CD4-positive, alpha-beta memory T cell (primary cell): ENCODE data around the gene CPSF7. TPM values are rescaled to one million over a fixed set of nuclear protein-coding genes. Genes with fewer than 3 reads are reported as not detected.

Source experiments
- CTCF ChIA-PET: fragments of 350-600 bp; sonication (Branson Sonifier 250); formaldehyde crosslinking; loops from one replicate; lab custom pipeline; 2021; ENCODE audit warnings: inconsistent platforms; ENCODE audit not compliant: partially characterized antibody; lab: Charles Lee
- POLR2A ChIA-PET: fragments of 350-600 bp; sonication (Branson Sonifier 250); formaldehyde crosslinking; loops from one replicate; lab custom pipeline; 2021; ENCODE audit not compliant: partially characterized antibody; lab: Charles Lee
- DNase-seq, 5 donors: peaks; one replicate each; pipeline versions ENCODE4 v3.0.0 to v3.0.0-alpha.2; 2020 to 2022; ENCODE audit warnings: mixed read lengths in 1 of 5
- H3K27ac ChIP-seq: one replicate; pipeline ENCODE4 v1.7.0; 2013; ENCODE audit warnings: low read depth, low read length
- H3K27me3 ChIP-seq: 2 replicates; pipeline ENCODE4 v1.7.0; 2013; ENCODE audit warnings: mild to moderate bottlenecking, low read length, moderate library complexity; ENCODE audit not compliant: insufficient read depth
- H3K36me3 ChIP-seq: 2 replicates; pipeline ENCODE4 v1.7.0; 2013; ENCODE audit warnings: mild to moderate bottlenecking, low read length, moderate library complexity; ENCODE audit not compliant: insufficient read depth
- H3K4me1 ChIP-seq: 2 replicates; pipeline ENCODE4 v1.7.0; 2013; ENCODE audit warnings: mild to moderate bottlenecking, low read length, moderate library complexity; ENCODE audit not compliant: insufficient read depth
- H3K4me3 ChIP-seq, 2 donors: one replicate each; pipeline ENCODE4 v1.7.0; 2013; ENCODE audit warnings: low read length in 2 of 2, mild to moderate bottlenecking in 1 of 2
- H3K9me3 ChIP-seq, 2 donors: one replicate each; pipeline ENCODE4 v1.7.0; 2013; ENCODE audit warnings: low read length in 2 of 2, control low read depth in 1 of 2; ENCODE audit not compliant: control insufficient read depth in 1 of 2
- H3K27ac Mint-ChIP-seq, 7 donors: one replicate each; pipeline ENCODE4 v1.8.0; 2020 to 2021; ENCODE audit warnings: mixed read lengths in 7 of 7, mild to moderate bottlenecking in 6 of 7, inconsistent platforms in 3 of 7, moderate library complexity in 3 of 7
- H3K27me3 Mint-ChIP-seq, 2 donors: one replicate each; pipeline ENCODE4 v1.8.0; 2020 to 2021; ENCODE audit warnings: mixed read lengths in 2 of 2
- H3K36me3 Mint-ChIP-seq, 2 donors: one replicate each; pipeline ENCODE4 v1.8.0; 2020 to 2021; ENCODE audit warnings: mixed read lengths in 2 of 2, inconsistent platforms in 1 of 2, mild to moderate bottlenecking in 1 of 2
- H3K4me1 Mint-ChIP-seq, 4 donors: one replicate each; pipeline ENCODE4 v1.8.0; 2020 to 2021; ENCODE audit warnings: mixed read lengths in 4 of 4, mild to moderate bottlenecking in 1 of 4
- H3K4me3 Mint-ChIP-seq, 8 donors: one replicate each; pipeline ENCODE4 v1.8.0; 2020 to 2021; ENCODE audit warnings: mixed read lengths in 8 of 8, mild to moderate bottlenecking in 7 of 8, moderate library complexity in 6 of 8, inconsistent platforms in 3 of 8
- H3K9me3 Mint-ChIP-seq, 8 donors: one replicate each; pipeline ENCODE4 v1.8.0; 2020 to 2021; ENCODE audit warnings: mixed read lengths in 8 of 8, mild to moderate bottlenecking in 5 of 8, inconsistent platforms in 3 of 8, moderate library complexity in 1 of 8
- intact Hi-C: fragments of 100-400 bp; cut with micrococcal nuclease; formaldehyde crosslinking; loops from one replicate; pipeline ENCODE4 v1.15.1; 2023
- polyA plus RNA-seq, 2 donors: library from polyadenylated mRNA; unstranded; fragments of 300-500 nt; fragmentation: Illumina TruSeq; gene quantifications; one replicate each; pipeline ENCODE4 v1.2.3, GENCODE V29; 2021
- total RNA-seq, 2 experiments: library from RNA; stranded (reverse); gene quantifications; one replicate each; pipeline ENCODE4 v1.2.3, GENCODE V29; 2021

Gene CPSF7, protein sequence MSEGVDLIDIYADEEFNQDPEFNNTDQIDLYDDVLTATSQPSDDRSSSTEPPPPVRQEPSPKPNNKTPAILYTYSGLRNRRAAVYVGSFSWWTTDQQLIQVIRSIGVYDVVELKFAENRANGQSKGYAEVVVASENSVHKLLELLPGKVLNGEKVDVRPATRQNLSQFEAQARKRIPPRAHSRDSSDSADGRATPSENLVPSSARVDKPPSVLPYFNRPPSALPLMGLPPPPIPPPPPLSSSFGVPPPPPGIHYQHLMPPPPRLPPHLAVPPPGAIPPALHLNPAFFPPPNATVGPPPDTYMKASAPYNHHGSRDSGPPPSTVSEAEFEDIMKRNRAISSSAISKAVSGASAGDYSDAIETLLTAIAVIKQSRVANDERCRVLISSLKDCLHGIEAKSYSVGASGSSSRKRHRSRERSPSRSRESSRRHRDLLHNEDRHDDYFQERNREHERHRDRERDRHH
- total RNA-seq (100 to 1,000 TPM; 145 to 149 TPM), polyA plus RNA-seq (10 to 100 TPM; 19.9 to 34.2 TPM)

GRCh38 chr11:61429691-61430582 lies at the start of gene CPSF7, which contains the start of gene SDHAF2:
CPSF7 (minus strand) TSS chr11:61429975; CDS start chr11:61429235, 740 bp downstream.
SDHAF2 (plus strand) TSS chr11:61430124; CDS start chr11:61430147, 23 bp downstream.
- DNase-seq, result peak; percentile 96 to 98 (median 97)
- H3K9me3 ChIP-seq, result no peaks in the 10 kb centered on the region
- H3K27me3 ChIP-seq, result no peaks in the 10 kb centered on the region
- peaks cover 75% of the 10 kb centered on the region for H3K4me1 ChIP-seq
- H3K27ac ChIP-seq, result peak within 1 kb of the TSS; percentile 99
- peak within 1 kb of the TSS; percentile 99 to 100 (median 100) for H3K27ac Mint-ChIP-seq
- POLR2A ChIA-PET, result interaction anchor here (0.6 to 3.5 kb wide), 22 partner anchors 10 to 1451 kb away, joined by 3 to 42 read pairs (median 4); partner anchors contain the start of genes CYB561A3, DDB1, TKFC and TMEM109
- H3K4me1 Mint-ChIP-seq, result peaks cover 29 to 82% (median 61%) of the 10 kb centered on the region in 4 donors
- H3K4me3 ChIP-seq, result peak within 1 kb of the TSS; percentile 89 to 94
- H3K36me3 ChIP-seq, result peaks cover 36% of the 10 kb centered on the region
- CTCF ChIA-PET, result interaction anchor here (1.6 to 2.5 kb wide), 5 partner anchors 9 to 94 kb away, joined by 3 to 14 read pairs (median 10); no protein-coding TSS in a partner anchor
- peaks cover 23 to 53% of the 10 kb centered on the region in 2 donors for H3K36me3 Mint-ChIP-seq
- H3K4me3 Mint-ChIP-seq, result peak within 1 kb of the TSS; percentile 94 to 99 (median 98)
- H3K27me3 Mint-ChIP-seq, result no peaks in the 10 kb centered on the region
- intact Hi-C loops, result loop anchor here (1.0 to 2.0 kb wide), 3 partner anchors 37 to 97 kb away; partner anchors contain the start of genes DDB1, TKFC, TMEM138 and TMEM216
- H3K9me3 Mint-ChIP-seq, result no peaks in the 10 kb centered on the region

- ChIA-PET CTCF (interaction anchor here (0.7 to 4.4 kb wide), 11 partner anchors 12 to 255 kb away, joined by 3 to 43 read pairs (median 5); no protein-coding TSS in a partner anchor), POLR2A (no interaction called here)
- no peaks in the 10 kb centered on the region for H3K36me3 ChIP-seq
- peaks cover 8% of the 10 kb centered on the region for H3K4me1 ChIP-seq
- Mint-ChIP-seq H3K4me1 (peaks cover 4 to 17% (median 8%) of the 10 kb centered on the region in 4 donors), H3K36me3 (peaks cover 12% of the 10 kb centered on the region in 2 donors), H3K4me3 (no peak overlapping the region), H3K27ac (no peak overlapping the region), H3K9me3 (peaks cover 0 to 2% (median 0%) of the 10 kb centered on the region in 8 donors), H3K27me3 (peaks cover 3 to 5% of the 10 kb centered on the region in 2 donors)
- H3K9me3 ChIP-seq, result no peaks in the 10 kb centered on the region
- no peak overlapping the region for H3K4me3 ChIP-seq
- intact Hi-C loops, result loop anchor here (1.0 kb wide), 1 partner anchor 40 kb away; no protein-coding TSS in a partner anchor
- no peak overlapping the region for H3K27ac ChIP-seq
- DNase-seq, result peak in 4 of 5 donors; percentile 25 to 48 (median 34)
- no peaks in the 10 kb centered on the region for H3K27me3 ChIP-seq
These were observed 48.0 kb upstream of the CPSF7 start for GRCh38 chr11:61477727-61478148.

DNA sequence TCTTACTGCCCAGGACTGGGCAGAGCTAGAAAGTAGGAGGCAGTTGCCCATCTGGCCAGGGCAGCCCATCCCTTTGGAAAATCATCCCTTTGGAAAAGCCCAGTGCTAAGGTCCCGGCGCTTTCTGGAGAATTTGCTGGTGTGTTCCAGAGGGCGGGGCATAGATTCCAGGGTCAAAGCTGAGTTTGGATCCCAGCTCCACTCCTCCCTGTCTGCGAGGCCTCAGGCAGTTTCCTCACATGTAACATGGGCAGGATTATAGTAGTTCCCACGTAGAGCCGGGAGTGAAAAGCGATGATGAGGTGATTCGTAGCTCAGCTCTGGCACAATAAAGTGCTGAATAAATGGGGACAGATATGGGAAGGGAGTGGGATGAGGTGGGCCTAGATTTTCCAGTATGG lies 47.4 kb upstream of the CPSF7 start:
- peaks cover 4 to 17% (median 8%) of the 10 kb centered on the region in 4 donors for H3K4me1 Mint-ChIP-seq
- Histone ChIP-seq H3K36me3 (no peaks in the 10 kb centered on the region), H3K27ac (no peak overlapping the region), H3K4me3 (no peak overlapping the region), H3K9me3 (no peaks in the 10 kb centered on the region), H3K27me3 (no peaks in the 10 kb centered on the region), H3K4me1 (peaks cover 8% of the 10 kb centered on the region)
- peaks cover 0 to 2% (median 0%) of the 10 kb centered on the region in 8 donors for H3K9me3 Mint-ChIP-seq
- peaks cover 3 to 5% of the 10 kb centered on the region in 2 donors for H3K27me3 Mint-ChIP-seq
- CTCF ChIA-PET, result interaction anchor here (0.7 to 4.4 kb wide), 10 partner anchors 12 to 256 kb away, joined by 3 to 43 read pairs (median 4); no protein-coding TSS in a partner anchor
- POLR2A ChIA-PET, result no interaction called here
- no peak for DNase-seq
- no peak overlapping the region for H3K27ac Mint-ChIP-seq
- intact Hi-C loops, result loop anchor here (1.0 kb wide), 1 partner anchor 40 kb away; no protein-coding TSS in a partner anchor
- H3K4me3 Mint-ChIP-seq, result no peak overlapping the region
- H3K36me3 Mint-ChIP-seq, result peaks cover 15% of the 10 kb centered on the region in 2 donors

DNA sequence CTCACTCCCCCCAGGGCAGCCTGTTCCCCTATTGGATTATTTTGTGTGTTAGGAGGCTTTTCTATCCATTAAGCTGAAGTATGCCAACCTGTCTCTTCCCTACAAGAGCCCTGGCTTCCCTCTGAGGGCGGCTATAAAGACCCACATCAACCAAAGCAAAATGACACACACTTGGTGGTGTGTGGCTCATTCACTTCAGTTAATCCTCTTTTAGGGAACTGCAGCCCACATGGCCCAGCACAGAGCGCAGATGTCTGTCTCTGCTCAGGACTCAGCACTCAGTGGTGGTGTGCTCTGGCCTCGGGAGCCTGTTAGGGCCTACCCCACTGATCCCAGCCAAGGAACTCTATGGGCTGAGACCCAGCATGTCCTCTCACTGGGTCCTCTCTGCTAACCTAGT lies 46.6 kb upstream of the CPSF7 start:
- DNase-seq, result no peak
- POLR2A ChIA-PET, result no interaction called here
- Histone ChIP-seq H3K27ac (no peak overlapping the region), H3K9me3 (no peaks in the 10 kb centered on the region), H3K4me1 (peaks cover 8% of the 10 kb centered on the region), H3K4me3 (no peak overlapping the region), H3K27me3 (no peaks in the 10 kb centered on the region), H3K36me3 (no peaks in the 10 kb centered on the region)
- Mint-ChIP-seq H3K4me1 (peaks cover 4 to 13% (median 8%) of the 10 kb centered on the region in 4 donors), H3K4me3 (no peak overlapping the region), H3K27me3 (peaks cover 3 to 5% of the 10 kb centered on the region in 2 donors), H3K27ac (peak overlapping the region in 1 of 7 donors; percentile 11), H3K36me3 (peaks cover 15 to 17% of the 10 kb centered on the region in 2 donors), H3K9me3 (peaks cover 0 to 2% (median 0%) of the 10 kb centered on the region in 8 donors)
- CTCF ChIA-PET, result interaction anchor here (1.1 to 4.4 kb wide), 8 partner anchors 12 to 257 kb away, joined by 3 to 43 read pairs (median 4); no protein-coding TSS in a partner anchor
- intact Hi-C loops, result no loop called here

GRCh38 chr11:61475433-61475832 lies 45.7 kb upstream of the CPSF7 start:
- H3K36me3 Mint-ChIP-seq, result peaks cover 21 to 24% of the 10 kb centered on the region in 2 donors
- peaks cover under 1 to 8% (median 3%) of the 10 kb centered on the region in 4 donors for H3K4me1 Mint-ChIP-seq
- H3K4me3 ChIP-seq, result no peak overlapping the region
- peaks cover 8% of the 10 kb centered on the region for H3K4me1 ChIP-seq
- no peak for DNase-seq
- ChIA-PET POLR2A (no interaction called here), CTCF (interaction anchor here (1.0 to 4.4 kb wide), 7 partner anchors 10 to 258 kb away, joined by 3 to 43 read pairs (median 5); no protein-coding TSS in a partner anchor)
- no peaks in the 10 kb centered on the region for H3K27me3 ChIP-seq
- no peaks in the 10 kb centered on the region for H3K36me3 ChIP-seq
- no peak overlapping the region for H3K27ac ChIP-seq
- peaks cover 0 to 2% (median 0%) of the 10 kb centered on the region in 8 donors for H3K9me3 Mint-ChIP-seq
- H3K27me3 Mint-ChIP-seq, result peaks cover 0 to 2% of the 10 kb centered on the region in 2 donors
- H3K27ac Mint-ChIP-seq, result no peak overlapping the region
- no peaks in the 10 kb centered on the region for H3K9me3 ChIP-seq
- intact Hi-C loops, result no loop called here
- no peak overlapping the region for H3K4me3 Mint-ChIP-seq

- Mint-ChIP-seq H3K9me3 (peaks cover 0 to 2% (median 0%) of the 10 kb centered on the region in 8 donors), H3K27ac (peak overlapping the region in 1 of 7 donors; percentile 2), H3K4me1 (peaks cover 0 to 5% (median 2%) of the 10 kb centered on the region in 4 donors), H3K36me3 (peaks cover 27 to 29% of the 10 kb centered on the region in 2 donors), H3K4me3 (no peak overlapping the region), H3K27me3 (no peaks in the 10 kb centered on the region)
- Histone ChIP-seq H3K27ac (no peak overlapping the region), H3K27me3 (no peaks in the 10 kb centered on the region), H3K36me3 (no peaks in the 10 kb centered on the region), H3K4me3 (no peak overlapping the region), H3K4me1 (peaks cover 8% of the 10 kb centered on the region), H3K9me3 (no peaks in the 10 kb centered on the region)
- intact Hi-C loops, result no loop called here
- ChIA-PET POLR2A (no interaction called here), CTCF (interaction anchor here (0.9 to 1.8 kb wide), 2 partner anchors 11 to 165 kb away, joined by 3 to 4 read pairs; no protein-coding TSS in a partner anchor)
- no peak for DNase-seq
These were observed 44.4 kb upstream of the CPSF7 start for GRCh38 chr11:61474013-61474643.
